HCT116 (cell line): Measurements from ENCODE around the gene C4orf50. TPM values are rescaled to one million over a fixed set of nuclear protein-coding genes. Genes with fewer than 3 reads are reported as not detected.

ENCODE experiments used
- ATAC-seq: fragments of 200-7000 bp; cut with Tn5 transposase; 2 replicates; pipeline ENCODE4 v1.9.1; 2020; ENCODE audit warnings: mild to moderate bottlenecking, moderate library complexity
- BruUV-seq: library from RNA; stranded (reverse); fragments of 400-500 nt; replicated peaks from 2 replicates; lab custom pipeline; 2021; lab: Mats Ljungman, UMichigan
- CTCF ChIA-PET: fragments of 300-600 bp; sonication (Branson Sonifier 250); formaldehyde crosslinking; loops from one replicate; lab custom pipeline; 2021; ENCODE audit warnings: antibody characterized with exemption; lab: Charles Lee
- POLR2A ChIA-PET: fragments of 300-600, 350-600 bp; sonication (Branson Sonifier 250); formaldehyde crosslinking; loops from one replicate; lab custom pipeline; 2021; ENCODE audit warnings: antibody characterized with exemption; lab: Charles Lee
- RAD21 ChIA-PET, 2 experiments: fragments of 300-600 bp; sonication (Branson Sonifier 250); formaldehyde crosslinking; loops; one replicate each; lab custom pipeline; 2023; ENCODE audit warnings: low total read pairs in 2 of 2; ENCODE audit not compliant: uncharacterized antibody in 2 of 2, unreplicated experiment in 2 of 2, low non-redundant PET in 1 of 2; lab: Charles Lee
- DNase-seq: peaks from one replicate; pipeline ENCODE4 v3.0.0-alpha.2; 2010; ENCODE audit warnings: low read depth, low spot score
- H2AFZ ChIP-seq: fragments of 200-600 bp; shearing (Covaris generic), sonication (generic); 2 replicates; pipeline ENCODE4 v1.6.1; 2017; ENCODE audit warnings: low read depth, mixed run types, mixed read lengths, antibody characterized with exemption, low read length; ENCODE audit not compliant: poor library complexity, severe bottlenecking
- H3K27ac ChIP-seq: 2 replicates; pipeline ENCODE4 v1.5.1; 2012; ENCODE audit warnings: low read depth, low read length
- H3K27me3 ChIP-seq: fragments of 200-600 bp; sonication (generic); 2 replicates; pipeline ENCODE4 v1.6.1; 2016; ENCODE audit warnings: mixed run types, low read length, mixed read lengths; ENCODE audit not compliant: insufficient read depth
- H3K36me3 ChIP-seq, 2 experiments: fragments of 200-500 bp in 1 of 2; fragments of 200-600 bp in 1 of 2; sonication (Bioruptor generic) in 1 of 2; sonication (generic) in 1 of 2; 2 replicates each; pipeline versions ENCODE4 v1.5.1 to v1.6.1; 2014 to 2016; ENCODE audit warnings: low read length in 2 of 2, inconsistent platforms in 1 of 2, mixed read lengths in 1 of 2, mixed run types in 1 of 2; ENCODE audit not compliant: insufficient read depth in 2 of 2, control insufficient read depth in 1 of 2
- H3K4me1 ChIP-seq, 2 experiments: fragments of 200-600 bp in 1 of 2; sonication (generic) in 1 of 2; 2 replicates each; pipeline versions ENCODE4 v1.5.1 to v1.6.1; 2012 to 2017; ENCODE audit warnings: low read length in 2 of 2, inconsistent platforms in 1 of 2, mild to moderate bottlenecking in 1 of 2, mixed read lengths in 1 of 2, mixed run types in 1 of 2, moderate library complexity in 1 of 2; ENCODE audit not compliant: insufficient read depth in 2 of 2, control insufficient read depth in 1 of 2
- H3K4me2 ChIP-seq: fragments of 200-600 bp; sonication (generic); 2 replicates; pipeline ENCODE4 v1.6.1; 2017; ENCODE audit warnings: mixed run types, low read length, mixed read lengths
- H3K4me3 ChIP-seq, 2 experiments: fragments of 200-600 bp in 1 of 2; sonication (generic) in 1 of 2; replicated peaks in 1 of 2; 2 replicates each; pipeline ENCODE4 v1.5.1; 2011 to 2016; ENCODE audit warnings: low read length in 2 of 2, control low read depth in 1 of 2, low read depth in 1 of 2, mild to moderate bottlenecking in 1 of 2, mixed read lengths in 1 of 2, mixed run types in 1 of 2
- H3K79me2 ChIP-seq: fragments of 200-600 bp; sonication (generic); 2 replicates; pipeline ENCODE4 v1.6.1; 2017; ENCODE audit warnings: mild to moderate bottlenecking, mixed run types, low read length, moderate library complexity, mixed read lengths; ENCODE audit not compliant: insufficient read depth
- H3K9ac ChIP-seq: fragments of 200-600 bp; sonication (generic); 2 replicates; pipeline ENCODE4 v1.6.1; 2016; ENCODE audit warnings: low read length, mixed read lengths
- H3K9me2 ChIP-seq: fragments of 200-600 bp; sonication (generic), shearing (Covaris generic); 2 replicates; pipeline ENCODE4 v1.6.1; 2017; ENCODE audit warnings: mixed run types, mild to moderate bottlenecking, moderate library complexity; ENCODE audit not compliant: insufficient read depth
- H3K9me3 ChIP-seq, 2 experiments: fragments of 200-500 bp in 1 of 2; fragments of 200-600 bp in 1 of 2; sonication (Bioruptor generic) in 1 of 2; sonication (generic) in 1 of 2; 2 replicates each; pipeline ENCODE4 v1.6.1; 2014 to 2017; ENCODE audit warnings: low read length in 2 of 2, mixed read lengths in 2 of 2, inconsistent platforms in 1 of 2, low read depth in 1 of 2, mild to moderate bottlenecking in 1 of 2, mixed run types in 1 of 2, moderate library complexity in 1 of 2; ENCODE audit not compliant: control insufficient read depth in 1 of 2, insufficient read depth in 1 of 2
- H4K20me1 ChIP-seq: fragments of 200-600 bp; sonication (generic), shearing (Covaris generic); 2 replicates; pipeline ENCODE4 v1.6.1; 2017; ENCODE audit warnings: mixed run types, mild to moderate bottlenecking, moderate library complexity; ENCODE audit not compliant: insufficient read depth
- CBX3 ChIP-seq: IDR thresholded peaks from 2 replicates; pipeline ENCODE4 v1.6.1; 2012; ENCODE audit warnings: low read depth
- CEBPB ChIP-seq: IDR thresholded peaks from 2 replicates; pipeline ENCODE4 v1.6.1; 2012; ENCODE audit warnings: low read depth
- EZH2 ChIP-seq: fragments of 200-600 bp; sonication (generic); IDR thresholded peaks from 2 replicates; pipeline ENCODE4 v1.6.1; 2017; ENCODE audit warnings: antibody characterized with exemption, mixed run types
- EZH2phosphoT487 ChIP-seq: fragments of 200-600 bp; IDR thresholded peaks from 2 replicates; pipeline ENCODE4 v1.6.1; 2018; ENCODE audit warnings: antibody characterized with exemption, borderline replicate concordance
- FOSL1 ChIP-seq: IDR thresholded peaks from 2 replicates; pipeline ENCODE4 v1.6.1; 2012; ENCODE audit warnings: low read depth
- JUND ChIP-seq: IDR thresholded peaks from 2 replicates; pipeline ENCODE4 v1.6.1; 2012
- POLR2A ChIP-seq: IDR thresholded peaks from 2 replicates; pipeline ENCODE4 v1.7.0; 2011; ENCODE audit warnings: borderline replicate concordance; ENCODE audit not compliant: insufficient read depth, insufficient read length; ENCODE audit errors: extremely low read depth
- POLR2AphosphoS5 ChIP-seq: IDR thresholded peaks from 2 replicates; pipeline ENCODE4 v1.6.1; 2011; ENCODE audit warnings: mild to moderate bottlenecking, low read depth, low read length, moderate library complexity
- RAD21 ChIP-seq: IDR thresholded peaks from 2 replicates; pipeline ENCODE4 v1.6.1; 2012; ENCODE audit warnings: low read depth, mild to moderate bottlenecking
- SP1 ChIP-seq: IDR thresholded peaks from 2 replicates; pipeline ENCODE4 v1.6.1; 2012; ENCODE audit warnings: low read depth
- TCF7L2 ChIP-seq: IDR thresholded peaks from 2 replicates; pipeline ENCODE4 v1.7.0; 2011; ENCODE audit warnings: borderline replicate concordance, inconsistent platforms; ENCODE audit not compliant: insufficient read depth, insufficient read length; ENCODE audit errors: extremely low read depth
- ZFX ChIP-seq: fragments of 450-650 bp; IDR thresholded peaks from 2 replicates; pipeline ENCODE4 v1.6.1; 2017
- ZNF274 ChIP-seq: fragments of 200-500 bp; sonication (Bioruptor generic); IDR thresholded peaks from 2 replicates; pipeline ENCODE4 v1.6.1; 2014; ENCODE audit warnings: mild to moderate bottlenecking, low read depth, low read length, inconsistent platforms
- intact Hi-C: fragments of 100-400 bp; cut with micrococcal nuclease; formaldehyde crosslinking; loops from 2 replicates; pipeline ENCODE4 v1.10.0; 2022
- total RNA-seq: library from RNA; stranded (reverse); gene quantifications from one replicate; pipeline ENCODE4 v1.2.1, GENCODE V29; 2021; ENCODE audit not compliant: unreplicated experiment
- TF ChIP-seq, protein P1 (sequence below): IDR thresholded peaks from 2 replicates; pipeline ENCODE4 v1.6.1; 2012; ENCODE audit warnings: low read depth
- TF ChIP-seq, protein P2 (sequence below): IDR thresholded peaks from 2 replicates; pipeline ENCODE4 v1.6.1; 2012
- TF ChIP-seq, protein P3 (sequence below), 3 experiments: fragments of 200-600 bp in 1 of 3; sonication (generic) in 1 of 3; IDR thresholded peaks in 2 of 3; conservative IDR thresholded peaks in 1 of 3; 2 replicates each; pipeline ENCODE4 v1.5.1; 2012 to 2017; ENCODE audit warnings: low read depth in 2 of 3, low read length in 2 of 3, antibody characterized with exemption in 1 of 3, borderline replicate concordance in 1 of 3, control low read depth in 1 of 3, mild to moderate bottlenecking in 1 of 3, mixed read lengths in 1 of 3, mixed run types in 1 of 3, moderate library complexity in 1 of 3; ENCODE audit not compliant: insufficient read depth in 1 of 3

The C4orf50 gene
- total RNA-seq, 1 experiment from 2014 or later, result not detected

DNA sequence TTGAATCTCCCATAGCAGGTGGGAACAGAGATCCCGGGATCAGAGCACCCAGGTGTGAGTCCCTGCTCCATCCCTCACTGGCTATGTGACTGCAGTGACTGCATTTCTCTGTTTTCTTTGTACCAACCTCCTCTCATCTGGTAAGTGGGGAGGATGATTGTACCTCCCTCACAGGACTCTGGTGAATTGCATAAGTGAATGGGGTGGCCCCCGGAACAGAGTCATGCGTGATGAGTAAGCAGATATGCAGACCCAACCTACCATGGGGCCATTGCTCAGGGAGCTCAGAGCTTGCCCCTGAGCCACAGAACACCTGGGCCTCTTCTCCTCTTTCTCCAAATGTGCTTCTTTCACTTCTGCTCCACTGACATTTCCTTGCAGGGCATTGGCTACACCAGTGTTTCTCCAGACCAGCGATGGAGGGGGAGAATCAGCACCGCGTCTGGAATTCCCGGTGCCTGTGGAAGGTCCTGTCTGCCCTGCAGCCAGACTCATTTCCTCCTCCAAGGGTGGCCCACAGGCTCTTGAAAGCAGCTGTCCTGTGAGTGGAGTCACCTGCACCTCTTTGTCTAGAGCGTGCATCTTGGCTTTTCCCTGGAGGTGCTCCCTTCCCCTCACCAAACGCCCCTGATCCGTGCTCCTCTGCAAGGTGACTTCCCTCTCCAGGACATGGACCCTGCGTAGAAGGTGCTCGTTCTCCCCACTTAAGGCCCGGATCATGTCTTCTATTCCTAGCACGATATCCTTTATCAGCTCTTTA lies 30.0 kb downstream of the C4orf50 start:
- RAD21 ChIA-PET, result no interaction called here
- no peaks in the 10 kb centered on the region for H3K79me2 ChIP-seq
- no peaks in the 10 kb centered on the region for H3K9me2 ChIP-seq
- intact Hi-C loops, result no loop called here
- peaks cover 19% of the 10 kb centered on the region for H3K27me3 ChIP-seq
- POLR2A ChIA-PET, result no interaction called here
- H2AFZ ChIP-seq, result no peak overlapping the region
- H3K9ac ChIP-seq, result no peak overlapping the region
- no peaks in the 10 kb centered on the region; a peak in 2 of 4 replicates for H3K9me3 ChIP-seq
- H3K4me1 ChIP-seq, result no peaks in the 10 kb centered on the region
- no peaks in the 10 kb centered on the region for H3K36me3 ChIP-seq
- no peaks in the 10 kb centered on the region for H4K20me1 ChIP-seq
- CTCF ChIA-PET, result interaction anchor here (2.2 kb wide), 1 partner anchor 10 kb away, joined by 9 read pairs; no protein-coding TSS in a partner anchor
- H3K27ac ChIP-seq, result no peak overlapping the region
- DNase-seq (no peak), ATAC-seq (no peak)
- BruUV-seq, result no TSS peak
- H3K4me3 ChIP-seq, result no peak overlapping the region
- H3K4me2 ChIP-seq, result no peak overlapping the region
- TF ChIP-seq CEBPB (no peak), ZNF274 (no peak), CBX3 (no peak), RAD21 (no peak), POLR2A (no peak), TCF7L2 (no peak), ZFX (no peak), SP1 (no peak), EZH2 (no peak), FOSL1 (no peak), JUND (no peak), POLR2AphosphoS5 (no peak), EZH2phosphoT487 (no peak)
- TF ChIP-seq, protein P1, sequence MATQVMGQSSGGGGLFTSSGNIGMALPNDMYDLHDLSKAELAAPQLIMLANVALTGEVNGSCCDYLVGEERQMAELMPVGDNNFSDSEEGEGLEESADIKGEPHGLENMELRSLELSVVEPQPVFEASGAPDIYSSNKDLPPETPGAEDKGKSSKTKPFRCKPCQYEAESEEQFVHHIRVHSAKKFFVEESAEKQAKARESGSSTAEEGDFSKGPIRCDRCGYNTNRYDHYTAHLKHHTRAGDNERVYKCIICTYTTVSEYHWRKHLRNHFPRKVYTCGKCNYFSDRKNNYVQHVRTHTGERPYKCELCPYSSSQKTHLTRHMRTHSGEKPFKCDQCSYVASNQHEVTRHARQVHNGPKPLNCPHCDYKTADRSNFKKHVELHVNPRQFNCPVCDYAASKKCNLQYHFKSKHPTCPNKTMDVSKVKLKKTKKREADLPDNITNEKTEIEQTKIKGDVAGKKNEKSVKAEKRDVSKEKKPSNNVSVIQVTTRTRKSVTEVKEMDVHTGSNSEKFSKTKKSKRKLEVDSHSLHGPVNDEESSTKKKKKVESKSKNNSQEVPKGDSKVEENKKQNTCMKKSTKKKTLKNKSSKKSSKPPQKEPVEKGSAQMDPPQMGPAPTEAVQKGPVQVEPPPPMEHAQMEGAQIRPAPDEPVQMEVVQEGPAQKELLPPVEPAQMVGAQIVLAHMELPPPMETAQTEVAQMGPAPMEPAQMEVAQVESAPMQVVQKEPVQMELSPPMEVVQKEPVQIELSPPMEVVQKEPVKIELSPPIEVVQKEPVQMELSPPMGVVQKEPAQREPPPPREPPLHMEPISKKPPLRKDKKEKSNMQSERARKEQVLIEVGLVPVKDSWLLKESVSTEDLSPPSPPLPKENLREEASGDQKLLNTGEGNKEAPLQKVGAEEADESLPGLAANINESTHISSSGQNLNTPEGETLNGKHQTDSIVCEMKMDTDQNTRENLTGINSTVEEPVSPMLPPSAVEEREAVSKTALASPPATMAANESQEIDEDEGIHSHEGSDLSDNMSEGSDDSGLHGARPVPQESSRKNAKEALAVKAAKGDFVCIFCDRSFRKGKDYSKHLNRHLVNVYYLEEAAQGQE, result no peak
- TF ChIP-seq, protein P2, sequence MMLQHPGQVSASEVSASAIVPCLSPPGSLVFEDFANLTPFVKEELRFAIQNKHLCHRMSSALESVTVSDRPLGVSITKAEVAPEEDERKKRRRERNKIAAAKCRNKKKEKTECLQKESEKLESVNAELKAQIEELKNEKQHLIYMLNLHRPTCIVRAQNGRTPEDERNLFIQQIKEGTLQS, result no peak
- TF ChIP-seq, protein P3, sequence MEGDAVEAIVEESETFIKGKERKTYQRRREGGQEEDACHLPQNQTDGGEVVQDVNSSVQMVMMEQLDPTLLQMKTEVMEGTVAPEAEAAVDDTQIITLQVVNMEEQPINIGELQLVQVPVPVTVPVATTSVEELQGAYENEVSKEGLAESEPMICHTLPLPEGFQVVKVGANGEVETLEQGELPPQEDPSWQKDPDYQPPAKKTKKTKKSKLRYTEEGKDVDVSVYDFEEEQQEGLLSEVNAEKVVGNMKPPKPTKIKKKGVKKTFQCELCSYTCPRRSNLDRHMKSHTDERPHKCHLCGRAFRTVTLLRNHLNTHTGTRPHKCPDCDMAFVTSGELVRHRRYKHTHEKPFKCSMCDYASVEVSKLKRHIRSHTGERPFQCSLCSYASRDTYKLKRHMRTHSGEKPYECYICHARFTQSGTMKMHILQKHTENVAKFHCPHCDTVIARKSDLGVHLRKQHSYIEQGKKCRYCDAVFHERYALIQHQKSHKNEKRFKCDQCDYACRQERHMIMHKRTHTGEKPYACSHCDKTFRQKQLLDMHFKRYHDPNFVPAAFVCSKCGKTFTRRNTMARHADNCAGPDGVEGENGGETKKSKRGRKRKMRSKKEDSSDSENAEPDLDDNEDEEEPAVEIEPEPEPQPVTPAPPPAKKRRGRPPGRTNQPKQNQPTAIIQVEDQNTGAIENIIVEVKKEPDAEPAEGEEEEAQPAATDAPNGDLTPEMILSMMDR (IDR thresholded peaks at IDR 0.05 in 2 of 3, conservative IDR thresholded peaks at IDR 0.05 in 1 of 3; ENCODE audit: borderline replicate concordance in 1 of 3, insufficient read depth in 1 of 3, low read depth in 2 of 3, low read length in 2 of 3), result no peak
